Keratinocyte (primary cell): ENCODE results near the gene PEAK3.

Experiments used
- CTCF ChIP-seq, 3 experiments: IDR thresholded peaks in 1 of 3; conservative IDR thresholded peaks in 1 of 3; optimal IDR thresholded peaks in 1 of 3; 2 replicates in 2 of 3; 3 replicates in 1 of 3; pipeline versions ENCODE3 to v1.5.1; 2011; ENCODE audit warnings: low read length in 3 of 3, mild to moderate bottlenecking in 3 of 3, moderate library complexity in 2 of 3, control low read depth in 1 of 3, inconsistent platforms in 1 of 3; ENCODE audit not compliant: insufficient read depth in 2 of 3; ENCODE audit errors: extremely low read depth in 1 of 3
- EZH2 ChIP-seq: IDR thresholded peaks from one replicate; pipeline ENCODE4 v1.6.1; 2012; ENCODE audit warnings: inconsistent platforms, mild to moderate bottlenecking, low read length, moderate library complexity

- TF ChIP-seq CTCF (optimal IDR thresholded peaks at IDR 0.05 in 1 of 3, IDR thresholded peaks at IDR 0.05 in 1 of 3, conservative IDR thresholded peaks at IDR 0.05 in 1 of 3; ENCODE audit: extremely low read depth in 1 of 3, insufficient read depth in 2 of 3, low read length in 3 of 3) (no peak), EZH2 (no peak)
These were observed 4.8 kb downstream of the PEAK3 start for GRCh38 chr19:2277138-2277537.
